Uterus (tissue), 4 donors: ENCODE measurements around the gene TAS2R42. TPM values are rescaled to one million over a fixed set of nuclear protein-coding genes. Genes with fewer than 3 reads are reported as not detected.

Source experiments
- DNase-seq, 2 donors: peaks; one replicate each; pipeline ENCODE4 v3.0.0-alpha.2; 2019 to 2020
- H3K27ac ChIP-seq, 2 donors: fragments of 200-600 bp; sonication (generic); 1 replicate in 1 of 2; 2 replicates in 1 of 2; pipeline ENCODE4 v1.5.1; 2016 to 2018
- H3K27me3 ChIP-seq, 2 donors: fragments of 200-600 bp; sonication (generic); one replicate each; pipeline ENCODE4 v1.5.1; 2018 to 2019; ENCODE audit warnings: control low read depth in 1 of 2
- H3K36me3 ChIP-seq, 2 donors: fragments of 200-600 bp; sonication (generic); one replicate each; pipeline ENCODE4 v1.5.1; 2019; ENCODE audit warnings: control low read depth in 1 of 2
- H3K4me1 ChIP-seq, 2 donors: fragments of 200-600 bp; sonication (generic); one replicate each; pipeline ENCODE4 v1.5.1; 2018 to 2019; ENCODE audit warnings: control low read depth in 1 of 2
- H3K4me3 ChIP-seq, 2 donors: fragments of 200-600 bp; sonication (generic); 1 replicate in 1 of 2; 2 replicates in 1 of 2; pipeline ENCODE4 v1.5.1; 2018 to 2019; ENCODE audit warnings: mild to moderate bottlenecking in 1 of 2
- H3K9me3 ChIP-seq, 2 donors: fragments of 200-600 bp; sonication (generic); one replicate each; pipeline ENCODE4 v1.5.1; 2019; ENCODE audit warnings: control low read depth in 1 of 2
- POLR2A ChIP-seq, 2 donors: fragments of 450-650 bp; IDR thresholded peaks; one replicate each; pipeline ENCODE4 v1.6.1; 2016; ENCODE audit warnings: antibody characterized with exemption in 2 of 2, mild to moderate bottlenecking in 1 of 2, moderate library complexity in 1 of 2
- intact Hi-C: fragments of 100-400 bp; cut with DNase I; formaldehyde crosslinking; loops from one replicate; pipeline ENCODE4 v1.15.1; 2023; ENCODE audit warnings: low total_unique reads
- total RNA-seq, 4 donors: library from RNA; depleted of rRNA in 3 of 4; stranded (reverse); fragments of >200 nt in 3 of 4; gene quantifications; one replicate each; pipeline versions ENCODE4 v1.1.0 to v1.2.4, GENCODE V29; 2014 to 2023
- TF ChIP-seq, protein P1 (sequence below), 4 experiments: fragments of 200-600 bp in 2 of 4; fragments of 450-650 bp in 2 of 4; sonication (generic) in 2 of 4; IDR thresholded peaks; one replicate each; pipeline ENCODE4 v1.5.1; 2016 to 2019; ENCODE audit warnings: antibody characterized with exemption in 4 of 4, mild to moderate bottlenecking in 2 of 4, moderate library complexity in 1 of 4
- donor health status: DM: yes; HTN: yes; CAD: no.

TAS2R42 gene
- total RNA-seq, 4 donors from 2014 or later: not detected

DNA sequence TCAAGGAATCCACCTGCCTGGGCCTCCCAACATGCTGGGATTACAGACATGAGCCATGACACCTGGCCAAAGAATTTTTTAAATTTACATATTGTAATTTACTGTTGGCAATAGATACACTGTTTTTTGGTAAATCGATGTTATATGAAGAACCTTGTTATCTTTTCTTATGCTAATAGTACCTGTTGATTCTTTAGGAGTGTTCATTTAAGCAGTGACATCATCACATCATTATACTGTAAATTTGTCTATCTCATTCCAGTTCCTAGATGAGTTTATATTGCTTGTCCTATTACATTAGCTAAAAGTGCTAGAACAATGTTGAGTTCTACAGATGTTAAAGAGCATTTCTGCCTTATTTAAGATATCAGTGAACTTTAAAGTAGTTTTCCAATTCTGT lies 39.3 kb downstream of the TAS2R42 start:
- TF ChIP-seq POLR2A (IDR thresholded peaks at IDR 0.05): no peak
- TF ChIP-seq, protein P1, sequence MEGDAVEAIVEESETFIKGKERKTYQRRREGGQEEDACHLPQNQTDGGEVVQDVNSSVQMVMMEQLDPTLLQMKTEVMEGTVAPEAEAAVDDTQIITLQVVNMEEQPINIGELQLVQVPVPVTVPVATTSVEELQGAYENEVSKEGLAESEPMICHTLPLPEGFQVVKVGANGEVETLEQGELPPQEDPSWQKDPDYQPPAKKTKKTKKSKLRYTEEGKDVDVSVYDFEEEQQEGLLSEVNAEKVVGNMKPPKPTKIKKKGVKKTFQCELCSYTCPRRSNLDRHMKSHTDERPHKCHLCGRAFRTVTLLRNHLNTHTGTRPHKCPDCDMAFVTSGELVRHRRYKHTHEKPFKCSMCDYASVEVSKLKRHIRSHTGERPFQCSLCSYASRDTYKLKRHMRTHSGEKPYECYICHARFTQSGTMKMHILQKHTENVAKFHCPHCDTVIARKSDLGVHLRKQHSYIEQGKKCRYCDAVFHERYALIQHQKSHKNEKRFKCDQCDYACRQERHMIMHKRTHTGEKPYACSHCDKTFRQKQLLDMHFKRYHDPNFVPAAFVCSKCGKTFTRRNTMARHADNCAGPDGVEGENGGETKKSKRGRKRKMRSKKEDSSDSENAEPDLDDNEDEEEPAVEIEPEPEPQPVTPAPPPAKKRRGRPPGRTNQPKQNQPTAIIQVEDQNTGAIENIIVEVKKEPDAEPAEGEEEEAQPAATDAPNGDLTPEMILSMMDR (IDR thresholded peaks at IDR 0.05): no peak
- no peak for DNase-seq
- no peak overlapping the region for H3K27ac ChIP-seq
- no peaks in the 10 kb centered on the region for H3K36me3 ChIP-seq
- no peak overlapping the region for H3K4me3 ChIP-seq
- no peaks in the 10 kb centered on the region for H3K4me1 ChIP-seq
- H3K9me3 ChIP-seq: peaks cover 0 to 3% of the 10 kb centered on the region in 2 donors
- intact Hi-C loops: no loop called here
- H3K27me3 ChIP-seq: no peaks in the 10 kb centered on the region

DNA sequence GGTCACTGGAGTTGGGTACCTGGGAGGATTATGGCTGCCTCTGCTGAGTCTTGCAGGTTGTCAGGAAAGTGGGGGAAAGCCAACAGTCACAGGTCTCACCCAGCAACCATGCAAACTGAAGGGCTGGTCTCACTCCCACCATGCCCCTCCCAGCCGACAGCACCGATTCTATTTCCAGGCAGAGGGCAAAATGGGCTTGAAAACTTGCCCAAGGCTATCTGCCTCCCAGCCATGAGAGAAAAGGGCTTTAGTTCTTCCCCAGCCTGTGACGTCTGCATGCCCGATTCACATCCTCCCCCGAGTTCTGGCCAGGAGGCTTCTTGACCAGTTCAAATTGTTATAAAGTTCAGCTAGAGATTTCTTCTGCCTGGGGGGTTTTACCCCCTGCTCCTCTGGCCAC lies 42.4 kb downstream of the TAS2R42 start:
- intact Hi-C loops: no loop called here
- H3K9me3 ChIP-seq: peaks cover 0 to 3% of the 10 kb centered on the region in 2 donors
- TF ChIP-seq, protein P1 (IDR thresholded peaks at IDR 0.05): no peak
- TF ChIP-seq POLR2A (IDR thresholded peaks at IDR 0.05): no peak
- H3K4me1 ChIP-seq: no peaks in the 10 kb centered on the region
- no peaks in the 10 kb centered on the region for H3K27me3 ChIP-seq
- no peak for DNase-seq
- no peak overlapping the region for H3K27ac ChIP-seq
- no peaks in the 10 kb centered on the region for H3K36me3 ChIP-seq
- no peak overlapping the region for H3K4me3 ChIP-seq

DNA sequence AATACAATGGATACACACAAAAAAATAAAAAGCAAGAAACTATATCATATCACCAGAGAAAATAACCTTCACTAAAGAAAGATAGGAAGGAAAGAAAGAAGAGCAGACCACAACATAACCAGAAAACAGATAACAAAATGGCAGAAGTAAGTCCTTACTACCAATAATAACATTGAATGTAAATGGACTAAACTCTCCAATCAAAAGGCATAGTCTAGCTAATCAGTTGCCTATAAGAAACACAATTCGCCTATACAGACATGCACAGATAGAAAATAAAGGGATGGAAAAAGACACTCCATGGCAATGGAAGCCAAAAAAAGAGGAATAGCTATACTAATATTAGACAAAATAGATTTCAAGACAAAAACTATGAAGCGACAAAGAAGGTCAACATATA lies 43.4 kb downstream of the TAS2R42 start:
- Histone ChIP-seq H3K9me3 (peaks cover 0 to 3% of the 10 kb centered on the region in 2 donors), H3K27ac (no peak overlapping the region), H3K27me3 (no peaks in the 10 kb centered on the region), H3K4me3 (no peak overlapping the region), H3K36me3 (no peaks in the 10 kb centered on the region), H3K4me1 (no peaks in the 10 kb centered on the region)
- DNase-seq: no peak
- intact Hi-C loops: no loop called here
- no peak for TF ChIP-seq POLR2A (IDR thresholded peaks at IDR 0.05)
- TF ChIP-seq, protein P1 (IDR thresholded peaks at IDR 0.05): no peak

DNA sequence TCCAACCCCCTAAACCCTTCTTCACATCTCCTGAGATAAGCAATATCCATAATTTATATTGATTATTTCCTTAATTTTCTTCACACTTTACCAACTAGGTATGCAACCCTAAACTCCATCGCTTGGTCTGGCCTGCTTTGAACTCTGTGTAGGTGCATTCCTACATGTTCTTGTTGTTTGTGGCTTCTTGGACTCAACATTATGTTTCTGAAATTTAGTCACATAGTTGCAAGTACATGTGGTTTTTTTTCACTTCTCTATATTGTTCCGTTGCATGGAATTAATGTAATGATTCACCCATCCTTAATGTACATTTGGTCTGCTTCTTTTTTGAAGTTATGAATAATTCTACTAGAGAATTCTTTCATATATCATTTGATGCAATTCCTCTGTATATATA lies 50.7 kb downstream of the TAS2R42 start:
- intact Hi-C loops: no loop called here
- Histone ChIP-seq H3K27ac (no peak overlapping the region), H3K4me1 (no peaks in the 10 kb centered on the region), H3K27me3 (no peaks in the 10 kb centered on the region), H3K9me3 (no peaks in the 10 kb centered on the region), H3K36me3 (no peaks in the 10 kb centered on the region), H3K4me3 (no peak overlapping the region)
- DNase-seq: no peak
- TF ChIP-seq POLR2A (IDR thresholded peaks at IDR 0.05): no peak
- TF ChIP-seq, protein P1 (IDR thresholded peaks at IDR 0.05): no peak

Other genes starting within 250 kb of the TAS2R42 start
- 10 to 100 TPM in 1 of 4 donors, 1 to 10 TPM in 2, under 1 TPM in 1; 0.26 to 21.1 (median 9.1) TPM for gene TAS2R14, start 247.7 kb downstream of the TAS2R42 start, total RNA-seq
- gene TAS2R50, start 200.0 kb downstream of the TAS2R42 start, total RNA-seq: 10 to 100 TPM in 1 of 4 donors, 1 to 10 TPM in 2, not detected in 1; 1.2 to 20.0 (median 5.8) TPM
- gene TAS2R20, start 188.6 kb downstream of the TAS2R42 start, total RNA-seq: 10 to 100 TPM in 1 of 4 donors, 1 to 10 TPM in 2, under 1 TPM in 1; 0.77 to 24.1 (median 4.8) TPM
- gene TAS2R19, start 164.3 kb downstream of the TAS2R42 start, total RNA-seq: 10 to 100 TPM in 2 of 4 donors, 1 to 10 TPM in 2; 2.6 to 32.1 (median 8.2) TPM
- gene TAS2R31, start 155.5 kb downstream of the TAS2R42 start, total RNA-seq: 10 to 100 TPM in 3 of 4 donors, under 1 TPM in 1; 0.59 to 30.8 (median 15.7) TPM
- gene TAS2R46, start 124.6 kb downstream of the TAS2R42 start, total RNA-seq: 1 to 10 TPM in 2 of 4 donors, not detected in 2; 5.5 to 8.7 TPM
- 10 to 100 TPM in 1 of 4 donors, 1 to 10 TPM in 1, under 1 TPM in 1, not detected in 1; 0.29 to 19.5 (median 7.7) TPM for gene TAS2R43, start 94.6 kb downstream of the TAS2R42 start, total RNA-seq
- 10 to 100 TPM in 2 of 4 donors, 1 to 10 TPM in 1, not detected in 1; 9.4 to 34.9 (median 14.9) TPM for gene TAS2R30, start 52.3 kb downstream of the TAS2R42 start, total RNA-seq
- 1 to 10 TPM; 3.6 to 7.5 (median 7.1) TPM for gene SMIM10L1, start 15.7 kb downstream of the TAS2R42 start, total RNA-seq
- not detected for gene PRB3, start 82.8 kb upstream of the TAS2R42 start, total RNA-seq
- gene PRB4, start 123.5 kb upstream of the TAS2R42 start, total RNA-seq: not detected
- gene PRB2, start 208.6 kb upstream of the TAS2R42 start, total RNA-seq: not detected